Central memory CD4-positive, alpha-beta T cell (primary cell): ENCODE data around the gene SAMD8.
A peak's percentile ranks its signal among the peaks of the same experiment; 100 is the strongest.
"Not testable (repeated sequence)": the region's sequence is repeated elsewhere in the genome, so short reads cannot be mapped to it uniquely, and the experiment has no call there.

Source experiments
- DNase-seq: peaks from one replicate; pipeline ENCODE4 v3.0.0; 2022

Gene SAMD8

GRCh38 chr10:75086278-75086934 is 25.1 kb upstream of the SAMD8 start:
- no peak for DNase-seq

- DNase-seq, result no peak
Measured at GRCh38 chr10:75088640-75089039, 22.8 kb upstream of the SAMD8 start.

GRCh38 chr10:75089634-75090033 is 21.8 kb upstream of the SAMD8 start:
- no peak for DNase-seq

GRCh38 chr10:75091146-75091545 is 20.3 kb upstream of the SAMD8 start:
- no peak for DNase-seq

GRCh38 chr10:75094465-75094864 is 17.0 kb upstream of the SAMD8 start:
- DNase-seq, result no peak

- DNase-seq, result no peak
Measured at GRCh38 chr10:75095631-75096030, 15.8 kb upstream of the SAMD8 start.

GRCh38 chr10:75096749-75097148 is 14.7 kb upstream of the SAMD8 start:
- no peak for DNase-seq

GRCh38 chr10:75097666-75098285 is 13.7 kb upstream of the SAMD8 start:
- DNase-seq, result no peak

- DNase-seq, result no peak
Measured at GRCh38 chr10:75098902-75099673, 12.4 kb upstream of the SAMD8 start.

- DNase-seq, result peak; percentile 62
Measured at GRCh38 chr10:75099952-75100763, 11.3 kb upstream of the SAMD8 start.

- no peak for DNase-seq
Measured at GRCh38 chr10:75100764-75101291, 10.6 kb upstream of the SAMD8 start.

- DNase-seq, result no peak
Measured at GRCh38 chr10:75101416-75102251, 9.8 kb upstream of the SAMD8 start.

- DNase-seq, result no peak
Measured at GRCh38 chr10:75102830-75103673, 8.4 kb upstream of the SAMD8 start.

GRCh38 chr10:75103881-75104686 is 7.4 kb upstream of the SAMD8 start:
- DNase-seq, result no peak

GRCh38 chr10:75104842-75105241 is 6.6 kb upstream of the SAMD8 start:
- no peak for DNase-seq

- no peak for DNase-seq
Measured at GRCh38 chr10:75105576-75106197, 5.8 kb upstream of the SAMD8 start.

GRCh38 chr10:75106242-75106641 is 5.2 kb upstream of the SAMD8 start:
- DNase-seq, result no peak

GRCh38 chr10:75106891-75107290 is 4.6 kb upstream of the SAMD8 start:
- not testable (repeated sequence) for DNase-seq
